Measurements from ENCODE around the gene ARAP2.

The ARAP2 gene

GRCh38 chr4:36173905-36174304 is 70.4 kb downstream of the ARAP2 start:
- H3K4me3 ChIP-seq (ENCODE audit: low read length), result no peak overlapping the region
- TF ChIP-seq CTCF (conservative IDR thresholded peaks at IDR 0.05; ENCODE audit: low read length), result no peak
- DNase-seq (ENCODE audit: low read depth), result no peak

GRCh38 chr4:36172656-36173055 is 71.7 kb downstream of the ARAP2 start:
- H3K4me3 ChIP-seq (ENCODE audit: low read length), result no peak overlapping the region
- DNase-seq (ENCODE audit: low read depth), result no peak
- TF ChIP-seq CTCF (conservative IDR thresholded peaks at IDR 0.05; ENCODE audit: low read length), result no peak

GRCh38 chr4:36168127-36168878 is 76.0 kb downstream of the ARAP2 start:
- no peak overlapping the region for H3K4me3 ChIP-seq (ENCODE audit: low read length)
- TF ChIP-seq CTCF (conservative IDR thresholded peaks at IDR 0.05; ENCODE audit: low read length), result no peak
- no peak for DNase-seq (ENCODE audit: low read depth)

- TF ChIP-seq CTCF (conservative IDR thresholded peaks at IDR 0.05; ENCODE audit: low read length), result no peak
- no peak overlapping the region for H3K4me3 ChIP-seq (ENCODE audit: low read length)
- no peak for DNase-seq (ENCODE audit: low read depth)
These were observed 78.7 kb downstream of the ARAP2 start for GRCh38 chr4:36165631-36166005.

- no peak for TF ChIP-seq CTCF (conservative IDR thresholded peaks at IDR 0.05; ENCODE audit: low read length)
- DNase-seq (ENCODE audit: low read depth), result no peak
These were observed 79.2 kb downstream of the ARAP2 start for GRCh38 chr4:36164900-36165630.

GRCh38 chr4:36163198-36163597 is 81.1 kb downstream of the ARAP2 start:
- H3K4me3 ChIP-seq (ENCODE audit: low read length), result no peak overlapping the region
- TF ChIP-seq CTCF (conservative IDR thresholded peaks at IDR 0.05; ENCODE audit: low read length), result no peak
- no peak for DNase-seq (ENCODE audit: low read depth)

More at GRCh38 chr4:36164900-36165630, 79.2 kb downstream of the ARAP2 start:
- H3K4me3 ChIP-seq (ENCODE audit: low read length), result no peak overlapping the region

GRCh38 chr4:36159208-36159607 is 85.1 kb downstream of the ARAP2 start:
- H3K4me3 ChIP-seq (ENCODE audit: low read length), result no peak overlapping the region
- no peak for DNase-seq (ENCODE audit: low read depth)
- no peak for TF ChIP-seq CTCF (conservative IDR thresholded peaks at IDR 0.05; ENCODE audit: low read length)

Data from AG10803 (cell line).